Right renal pelvis (tissue), 4 donors: ENCODE measurements around the gene ADAM11. TPM values are rescaled to one million over a fixed set of nuclear protein-coding genes. Genes with fewer than 3 reads are reported as not detected.
A peak's percentile ranks its signal among the peaks of the same experiment; 100 is the strongest.

Experiments used
- DNase-seq, 4 donors: peaks; one replicate each; pipeline ENCODE4 v3.0.0-alpha.2; 2013; ENCODE audit warnings: low read depth in 4 of 4, low spot score in 3 of 4, missing footprints in 1 of 4
- polyA plus RNA-seq, 4 donors: library from polyadenylated mRNA; unstranded; fragments of 120-200 nt; gene quantifications; one replicate each; pipeline ENCODE4 v1.2.1, GENCODE V29; 2013; ENCODE audit not compliant: insufficient read length in 4 of 4

The ADAM11 gene
- polyA plus RNA-seq, 4 donors = 2.2 to 3.7 (median 2.7) TPM

DNA sequence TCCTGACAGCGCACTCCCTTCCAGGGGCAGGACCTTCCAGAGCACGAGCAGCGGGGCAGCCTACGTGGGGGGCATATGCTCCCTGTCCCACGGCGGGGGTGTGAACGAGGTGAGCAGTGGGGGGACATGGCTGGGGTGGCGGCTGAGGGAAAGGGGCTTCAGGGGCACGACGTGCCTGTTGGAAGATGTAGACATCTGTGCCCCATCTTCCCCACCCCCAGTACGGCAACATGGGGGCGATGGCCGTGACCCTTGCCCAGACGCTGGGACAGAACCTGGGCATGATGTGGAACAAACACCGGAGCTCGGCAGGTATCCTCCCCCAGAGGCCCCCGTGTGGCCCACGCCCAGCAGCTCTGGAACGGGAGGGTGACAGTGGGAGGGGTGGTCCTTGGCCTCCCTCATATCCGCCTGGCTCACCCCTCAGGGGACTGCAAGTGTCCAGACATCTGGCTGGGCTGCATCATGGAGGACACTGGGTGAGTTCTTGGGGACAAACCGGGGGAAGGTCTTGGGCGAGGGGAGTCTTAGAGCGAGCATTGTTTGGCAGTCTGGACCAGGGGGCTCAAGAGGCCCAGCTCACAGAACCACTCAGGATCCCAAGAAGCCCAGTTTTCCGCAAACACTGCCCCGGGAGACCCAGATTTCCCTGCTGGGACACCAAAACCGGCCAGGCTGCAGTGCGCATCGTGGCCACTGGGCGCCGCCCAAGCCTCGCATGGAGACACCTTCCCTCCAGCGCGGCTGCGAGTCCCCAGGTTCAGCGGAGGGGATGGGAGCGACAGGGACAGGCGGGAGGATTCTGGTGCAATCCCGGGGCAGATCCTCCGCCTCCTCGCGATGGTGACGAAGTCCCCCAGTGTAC, 15.7 kb downstream of the ADAM11 start:
- peak; percentile 62 to 76 (median 66) for DNase-seq

DNA sequence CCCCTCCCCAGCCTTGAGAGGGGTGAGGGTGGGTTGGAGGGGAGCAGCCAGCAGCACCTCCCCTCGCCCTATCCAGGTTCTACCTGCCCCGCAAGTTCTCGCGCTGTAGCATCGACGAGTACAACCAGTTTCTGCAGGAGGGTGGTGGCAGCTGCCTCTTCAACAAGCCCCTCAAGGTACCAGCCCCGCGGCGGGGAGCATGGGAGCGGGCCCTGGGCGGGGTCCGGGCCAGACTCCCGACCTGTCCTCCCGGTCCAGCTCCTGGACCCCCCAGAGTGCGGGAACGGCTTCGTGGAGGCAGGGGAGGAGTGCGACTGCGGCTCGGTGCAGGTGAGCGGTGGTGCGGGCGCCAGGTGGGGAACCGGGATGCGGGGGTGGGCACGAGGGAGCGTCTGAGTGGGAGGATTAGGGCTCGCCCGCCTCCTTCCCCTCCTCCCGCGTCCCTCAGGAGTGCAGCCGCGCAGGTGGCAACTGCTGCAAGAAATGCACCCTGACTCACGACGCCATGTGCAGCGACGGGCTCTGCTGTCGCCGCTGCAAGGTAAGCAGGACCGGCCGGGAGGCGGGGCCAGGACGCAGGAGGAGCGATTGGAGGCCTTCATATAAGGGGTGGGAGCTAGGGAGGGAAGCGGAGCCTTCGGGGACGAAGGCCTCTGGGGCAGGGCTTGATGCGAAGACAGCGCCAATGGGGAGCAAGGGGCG, 16.5 kb downstream of the ADAM11 start:
- peak; percentile 94 to 97 (median 96) for DNase-seq

- DNase-seq = no peak
Observed at GRCh38 chr17:44775838-44776621, 17.2 kb downstream of the ADAM11 start.

DNA sequence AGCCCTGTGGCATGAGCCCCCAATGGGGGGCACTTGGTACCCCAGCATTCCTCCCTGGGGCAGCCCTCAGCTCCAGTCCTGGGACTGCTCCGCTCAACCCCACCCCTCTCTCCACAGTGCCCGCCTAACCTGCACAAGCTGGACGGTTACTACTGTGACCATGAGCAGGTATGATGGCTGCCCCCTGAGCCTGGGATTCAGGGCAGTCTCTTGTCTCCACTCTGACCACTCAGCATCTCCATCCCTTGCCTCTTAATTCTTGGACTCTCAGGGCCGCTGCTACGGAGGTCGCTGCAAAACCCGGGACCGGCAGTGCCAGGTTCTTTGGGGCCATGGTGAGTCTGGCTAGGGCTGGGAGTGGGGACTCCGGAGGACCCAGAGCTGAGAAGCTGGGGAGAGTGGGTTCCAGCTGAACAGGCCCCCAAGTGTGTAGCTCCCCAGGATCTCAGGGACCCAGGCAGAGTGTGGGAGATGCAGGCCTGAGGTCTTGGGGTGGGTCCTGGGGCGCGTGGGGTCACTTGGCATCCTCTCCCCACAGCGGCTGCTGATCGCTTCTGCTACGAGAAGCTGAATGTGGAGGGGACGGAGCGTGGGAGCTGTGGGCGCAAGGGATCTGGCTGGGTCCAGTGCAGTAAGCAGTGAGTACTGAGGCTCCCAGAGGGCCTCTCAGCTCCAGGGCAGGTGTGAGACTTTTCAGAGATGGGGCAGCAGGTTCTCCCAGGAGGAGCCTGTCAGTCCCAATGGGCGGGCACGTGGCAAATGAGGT, 18.0 kb downstream of the ADAM11 start:
- no peak for DNase-seq

GRCh38 chr17:44777394-44778348, 18.9 kb downstream of the ADAM11 start:
- DNase-seq = no peak

- no peak for DNase-seq
Observed at GRCh38 chr17:44778656-44779210, 19.9 kb downstream of the ADAM11 start.

- DNase-seq = peak; percentile 55 to 76 (median 60)
Observed at GRCh38 chr17:44779211-44780025, 20.6 kb downstream of the ADAM11 start.

GRCh38 chr17:44780161-44780560, 21.4 kb downstream of the ADAM11 start:
- no peak for DNase-seq

DNA sequence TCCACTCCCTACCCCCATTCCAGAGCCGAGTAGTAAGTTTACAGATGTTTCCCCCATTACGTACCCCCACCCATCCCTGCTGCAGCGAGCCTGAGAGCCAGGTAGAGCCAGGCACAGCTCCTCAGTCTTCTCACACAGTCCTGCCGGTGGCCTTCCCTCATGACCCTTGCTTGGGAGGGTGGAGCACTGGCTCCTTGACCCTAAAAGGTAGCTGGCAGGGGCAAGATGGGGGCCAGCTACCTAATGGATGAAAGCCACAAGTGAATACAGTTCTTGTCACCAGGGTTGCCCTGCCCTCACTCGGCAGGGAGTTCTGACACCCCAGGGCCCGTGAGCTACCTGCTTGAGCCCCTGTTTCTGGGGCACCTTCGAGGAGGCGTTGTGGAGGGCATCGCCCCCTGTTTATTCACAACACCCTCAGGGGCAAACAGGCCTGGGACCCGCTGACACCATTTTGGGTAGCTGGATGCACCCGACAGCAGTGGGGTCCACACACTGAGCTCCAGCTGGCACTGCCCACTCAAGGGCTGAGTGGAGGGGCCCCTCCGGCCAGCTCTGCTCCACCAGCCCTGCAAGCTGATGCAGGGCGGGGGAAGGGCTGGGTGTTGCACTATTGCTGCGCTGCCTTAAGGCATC, 22.2 kb downstream of the ADAM11 start:
- no peak for DNase-seq

DNA sequence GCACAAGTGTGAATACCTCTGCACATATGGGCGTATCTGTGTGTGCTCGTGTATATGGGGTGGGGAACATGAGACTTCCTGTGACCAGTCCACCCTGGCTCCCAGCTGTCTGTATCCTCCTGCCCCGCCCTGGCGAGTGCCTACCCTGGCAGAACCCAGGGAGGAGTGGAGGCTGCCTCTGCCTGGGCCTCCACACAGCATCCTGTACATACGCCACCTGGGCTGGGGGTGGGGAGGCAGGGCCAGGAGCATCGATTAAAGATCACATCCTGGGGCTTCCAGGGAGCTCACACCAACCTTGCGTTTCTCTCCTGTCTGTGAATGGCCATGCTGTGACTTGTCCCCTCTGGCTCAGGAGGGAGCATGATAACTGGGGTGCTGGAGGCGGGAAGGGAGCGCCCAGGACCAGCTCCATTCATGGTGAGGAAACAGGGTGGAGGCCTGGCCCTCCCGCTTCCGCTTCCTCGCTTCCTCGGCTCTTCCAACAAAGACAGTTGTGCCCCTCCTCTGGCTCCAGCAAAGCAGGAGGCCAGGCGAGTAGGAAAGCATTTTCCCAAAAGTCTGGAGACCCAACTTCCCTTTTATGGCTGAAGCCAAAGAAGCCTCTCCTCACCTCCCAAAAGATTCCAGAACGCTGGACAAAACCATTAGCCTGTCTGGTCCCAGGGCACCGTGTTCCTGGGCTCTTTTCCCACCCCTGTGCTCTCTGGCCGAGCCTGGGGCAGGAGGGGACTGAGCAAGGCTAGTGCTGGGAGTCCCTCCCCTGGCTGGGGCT, 22.9 kb downstream of the ADAM11 start:
- DNase-seq = no peak

DNA sequence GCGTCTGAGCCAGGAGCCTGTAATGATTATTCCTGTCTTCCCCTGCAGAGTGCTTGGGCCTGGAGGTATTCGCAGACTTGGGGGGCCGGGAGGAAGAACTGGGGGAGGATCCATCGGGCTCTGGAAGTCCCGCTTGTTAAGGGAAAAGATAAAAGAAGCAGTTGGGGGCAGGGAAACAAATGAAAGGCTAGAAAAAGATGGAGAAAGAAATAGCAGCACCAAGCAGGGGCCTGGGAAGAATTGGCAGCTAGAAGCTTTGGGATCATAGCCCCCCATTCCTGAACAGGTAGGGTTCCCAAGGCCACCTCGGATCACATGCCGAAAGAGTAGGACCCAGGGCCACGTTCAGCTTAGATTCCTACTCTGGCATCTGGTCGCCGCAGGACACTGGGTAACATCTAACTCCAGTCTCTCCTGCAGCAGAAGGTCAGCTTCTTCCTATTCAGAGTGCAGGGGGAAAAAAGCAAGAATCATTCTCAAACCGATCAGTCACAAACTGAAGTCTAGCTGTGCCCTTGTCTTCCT, 23.6 kb downstream of the ADAM11 start:
- DNase-seq = no peak

DNA sequence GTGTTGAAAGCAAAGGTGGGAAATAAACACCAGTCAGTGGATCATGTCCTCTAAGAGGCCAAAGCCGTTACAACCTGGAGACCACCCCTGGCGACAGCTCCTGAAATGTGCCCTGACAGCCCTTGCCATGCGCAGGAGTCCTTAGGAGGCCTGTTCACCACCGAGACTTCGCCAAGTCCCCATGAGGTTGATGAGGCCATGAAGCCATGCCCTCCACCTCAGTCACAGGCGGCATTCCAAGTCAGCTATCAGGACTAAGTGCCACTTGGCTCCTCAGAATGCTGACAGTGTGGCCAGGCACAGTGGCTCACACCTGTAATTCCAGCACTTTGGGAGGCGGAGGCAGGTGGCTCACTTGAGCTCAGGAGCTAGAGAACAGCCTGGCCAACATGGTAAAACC, 27.1 kb downstream of the ADAM11 start:
- no peak for DNase-seq

DNA sequence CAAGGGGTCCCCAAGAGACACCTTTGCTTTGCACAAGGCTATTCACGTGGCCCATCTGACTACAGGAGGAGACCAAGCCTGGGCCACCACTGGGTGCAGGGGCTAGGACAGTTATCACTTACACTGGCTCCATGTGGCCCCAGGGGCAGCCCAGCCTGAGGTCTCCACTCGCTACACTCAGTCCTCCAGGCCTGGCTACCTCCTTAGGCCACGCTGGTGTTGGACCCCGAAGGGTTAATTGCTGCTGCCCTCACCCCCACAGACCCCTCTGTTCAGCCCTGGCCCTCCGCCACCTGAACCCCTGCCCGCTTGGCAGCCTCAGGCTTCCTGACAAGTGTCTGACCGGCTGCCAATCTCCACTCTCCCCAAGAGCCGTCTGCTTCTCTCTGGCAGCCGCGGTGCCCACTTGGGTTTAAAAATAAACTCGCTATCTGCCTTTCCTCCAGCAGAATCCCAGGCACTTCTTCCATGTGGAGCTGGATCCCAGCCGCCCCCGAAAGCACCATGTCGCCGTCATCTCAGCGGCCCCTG, 27.8 kb downstream of the ADAM11 start:
- no peak for DNase-seq

DNA sequence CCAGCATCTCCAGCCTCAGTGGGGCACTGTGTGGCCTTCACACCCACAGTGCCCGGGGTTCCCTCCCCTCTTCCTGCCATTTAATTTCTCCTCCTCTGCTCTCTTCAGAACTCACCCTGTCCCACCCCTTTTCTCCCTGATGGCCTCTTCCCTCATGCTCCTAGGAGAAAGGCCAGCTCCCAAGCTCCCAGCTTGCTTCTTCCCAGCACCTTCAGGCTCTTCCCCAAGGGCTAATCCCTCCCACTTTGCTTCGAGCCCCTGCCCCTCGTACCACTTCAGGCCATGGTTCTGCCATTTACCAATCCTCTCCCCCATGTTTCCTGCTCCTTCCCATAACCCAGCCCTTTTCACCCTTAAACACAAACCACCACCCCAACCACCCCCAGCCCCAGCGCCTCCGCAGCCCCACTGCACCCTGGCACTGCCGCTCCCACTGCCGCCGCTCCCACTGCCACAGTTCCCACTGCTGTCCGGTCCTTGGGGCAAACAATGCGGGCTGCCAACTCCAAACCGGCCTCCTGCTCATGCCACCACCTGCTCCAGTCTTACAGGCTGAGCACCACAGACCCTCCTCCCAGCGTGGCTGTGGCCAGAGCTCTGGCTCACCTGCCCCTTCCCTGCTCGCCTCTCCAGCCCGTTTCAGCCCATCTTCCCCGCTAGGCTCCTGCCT, 28.6 kb downstream of the ADAM11 start:
- no peak for DNase-seq

GRCh38 chr17:44788139-44788538, 29.4 kb downstream of the ADAM11 start:
- no peak for DNase-seq

- no peak for DNase-seq
Observed at GRCh38 chr17:44792276-44792675, 33.5 kb downstream of the ADAM11 start.
